HG03439 (cell line): ENCODE data around the gene NCBP3.
A peak's percentile ranks its signal among the peaks of the same experiment; 100 is the strongest.
"Not testable (repeated sequence)": the region's sequence is repeated elsewhere in the genome, so short reads cannot be mapped to it uniquely, and the experiment has no call there.

ENCODE experiments used
- ATAC-seq: cut with Tn5 transposase; IDR thresholded peaks from one replicate; pipeline ENCODE4 v1.9.1; 2021; ENCODE audit warnings: mild to moderate bottlenecking, moderate library complexity; ENCODE audit not compliant: unreplicated experiment

Gene NCBP3

DNA sequence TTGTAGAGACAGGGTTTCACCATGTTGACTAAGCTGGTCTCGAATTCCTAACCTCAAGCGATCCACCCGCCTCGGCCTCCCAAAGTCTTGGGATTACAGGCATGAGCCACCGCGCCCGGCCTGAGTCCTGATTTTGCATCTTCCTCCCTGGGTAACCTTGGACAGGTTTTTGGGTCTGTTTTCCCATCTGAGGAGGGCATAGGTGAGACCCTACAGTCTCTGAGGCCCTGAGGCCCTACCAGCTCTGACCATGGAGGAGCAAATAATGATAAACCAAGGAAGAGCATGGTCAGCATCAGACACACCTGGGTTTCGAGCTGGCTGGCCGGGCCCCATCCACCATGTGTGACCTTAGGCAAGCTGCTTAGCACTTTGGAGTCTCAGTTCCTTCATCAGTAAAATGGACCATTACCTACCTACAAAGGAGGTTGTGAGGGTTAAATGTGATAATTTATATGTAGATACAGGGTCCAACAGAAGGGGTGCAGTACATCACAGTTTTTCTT, 1.2 kb upstream of the NCBP3 start:
- no peak for ATAC-seq

GRCh38 chr17:3846437-3847164, 555 bp upstream of the NCBP3 start:
- ATAC-seq, result no peak

DNA sequence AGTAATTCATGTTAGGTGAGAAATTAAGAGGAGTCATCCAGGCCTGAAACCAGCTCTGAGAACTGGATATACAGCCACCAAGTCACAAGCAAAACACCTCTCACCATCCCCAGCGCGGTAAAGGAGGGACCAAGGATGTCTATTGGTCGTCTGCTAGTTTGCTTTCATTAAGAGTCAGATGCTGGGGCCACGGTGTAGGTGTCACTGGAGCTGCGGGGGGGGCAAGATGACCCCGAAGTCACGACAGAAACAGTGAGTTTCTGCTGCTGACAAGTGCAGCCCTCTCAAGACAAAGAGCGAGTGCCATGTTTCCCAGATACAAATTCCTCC, 790 bp downstream of the NCBP3 start:
- ATAC-seq, result peak; percentile 27

- ATAC-seq, result not testable (repeated sequence)
Observed at GRCh38 chr17:3844556-3844955, 1.5 kb downstream of the NCBP3 start.

DNA sequence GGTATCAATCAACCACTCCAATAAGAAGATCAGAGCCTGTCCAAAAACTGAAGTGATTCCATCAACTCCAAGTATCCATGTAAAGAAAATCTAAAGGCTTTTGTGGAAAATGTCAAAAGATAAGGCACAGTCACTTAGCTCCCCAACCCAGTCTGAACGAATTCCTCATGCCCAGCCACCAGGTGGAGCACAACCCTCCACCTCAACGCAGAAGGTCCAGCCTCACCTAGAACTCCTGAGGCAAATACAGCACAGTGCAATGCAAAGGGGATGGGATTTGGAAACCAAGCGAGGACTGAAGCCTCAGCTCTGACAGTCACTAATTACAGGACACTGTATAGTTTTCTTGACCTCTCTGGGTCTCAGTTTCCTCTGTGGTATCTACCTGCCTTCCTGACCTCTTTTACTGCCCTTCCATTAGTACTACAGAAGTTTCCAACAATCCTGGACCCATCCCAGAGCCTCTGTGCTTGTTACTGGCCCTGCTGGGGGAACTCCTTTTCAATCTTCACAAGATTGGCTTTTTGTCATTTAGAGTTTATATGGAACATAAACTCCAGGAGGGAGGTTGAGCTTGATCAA, 2.0 kb downstream of the NCBP3 start:
- no peak for ATAC-seq

GRCh38 chr17:3838206-3838605, 7.8 kb downstream of the NCBP3 start:
- no peak for ATAC-seq

DNA sequence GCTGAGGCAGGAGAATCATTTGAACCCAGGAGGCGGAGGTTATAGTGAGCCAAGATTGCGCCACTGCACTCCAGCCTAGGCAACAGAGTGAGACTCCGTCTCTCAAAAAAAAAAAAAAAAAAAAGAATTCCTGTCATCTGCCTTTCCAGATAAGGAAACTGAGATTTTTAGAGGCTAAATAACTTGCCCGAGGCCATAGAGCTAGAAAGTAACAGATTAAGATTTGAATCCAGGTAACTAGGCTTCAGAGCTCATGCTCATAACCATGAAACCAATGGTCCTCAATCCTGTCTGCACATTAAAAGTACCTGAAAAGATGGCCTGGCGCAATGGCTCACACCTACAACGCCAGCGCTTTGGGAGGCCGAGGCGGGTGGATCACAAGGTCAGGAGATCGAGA, 9.5 kb downstream of the NCBP3 start:
- ATAC-seq, result no peak

DNA sequence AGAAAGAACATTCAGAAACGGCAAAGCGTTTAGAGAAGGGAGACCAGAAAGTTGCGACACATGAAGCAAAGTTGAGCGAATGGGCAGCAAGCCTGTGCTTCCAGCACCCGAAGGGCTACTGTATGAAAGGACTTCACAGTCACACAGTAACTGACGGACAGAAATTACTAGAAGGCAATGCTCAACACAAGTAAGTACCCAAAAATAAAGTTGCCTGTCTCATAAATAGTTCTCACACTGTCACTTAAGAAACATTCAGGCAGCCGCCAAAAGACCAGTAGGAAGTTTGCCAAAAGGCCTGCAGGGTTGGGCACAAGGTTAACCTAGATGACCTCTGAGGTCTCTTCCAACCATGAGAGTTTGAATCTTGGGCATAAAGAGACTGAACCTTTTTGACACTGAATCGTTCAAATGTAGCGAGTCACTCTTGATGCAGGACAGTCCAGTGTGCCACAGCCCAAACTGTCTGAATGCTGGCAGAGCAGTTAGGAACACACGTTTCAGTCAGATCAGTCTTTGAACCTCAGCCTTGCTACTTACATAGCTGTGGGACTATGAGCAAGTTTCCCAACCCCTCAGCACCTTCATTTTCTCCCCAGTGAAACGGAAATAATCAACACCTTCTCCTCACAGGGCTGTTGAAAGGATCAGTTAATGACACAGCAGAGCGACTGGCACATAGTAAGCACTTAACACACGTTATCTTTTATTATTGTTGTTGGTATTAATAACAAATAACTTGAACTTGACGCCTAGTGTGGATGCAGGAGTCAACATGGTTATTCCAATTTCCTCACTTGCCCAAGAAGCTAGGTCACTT, 10.4 kb downstream of the NCBP3 start:
- ATAC-seq, result no peak

GRCh38 chr17:3834811-3835210, 11.2 kb downstream of the NCBP3 start:
- ATAC-seq, result no peak

GRCh38 chr17:3828852-3829232, 17.2 kb downstream of the NCBP3 start:
- ATAC-seq, result no peak

- no peak for ATAC-seq
Observed at GRCh38 chr17:3828151-3828851, 17.7 kb downstream of the NCBP3 start.

- no peak for ATAC-seq
Observed at GRCh38 chr17:3827124-3827773, 18.8 kb downstream of the NCBP3 start.

DNA sequence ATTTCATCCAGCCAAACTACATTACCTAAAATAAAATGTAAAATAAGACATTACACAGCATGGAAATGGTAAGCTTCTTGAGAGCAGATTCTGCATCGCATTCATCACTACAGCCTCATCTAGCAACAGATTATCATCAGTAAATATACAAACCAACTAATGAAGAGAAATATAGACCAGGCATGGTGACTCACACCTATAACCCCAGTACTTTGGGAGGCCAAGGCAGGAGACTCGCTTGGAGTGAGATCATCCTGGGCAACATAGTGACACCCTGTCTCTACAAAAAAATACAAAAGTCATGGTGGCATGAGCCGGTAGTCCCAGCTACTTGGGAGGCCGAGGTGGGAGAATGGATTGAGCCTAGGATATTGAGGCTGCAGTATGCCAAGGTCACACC, 19.9 kb downstream of the NCBP3 start:
- no peak for ATAC-seq

DNA sequence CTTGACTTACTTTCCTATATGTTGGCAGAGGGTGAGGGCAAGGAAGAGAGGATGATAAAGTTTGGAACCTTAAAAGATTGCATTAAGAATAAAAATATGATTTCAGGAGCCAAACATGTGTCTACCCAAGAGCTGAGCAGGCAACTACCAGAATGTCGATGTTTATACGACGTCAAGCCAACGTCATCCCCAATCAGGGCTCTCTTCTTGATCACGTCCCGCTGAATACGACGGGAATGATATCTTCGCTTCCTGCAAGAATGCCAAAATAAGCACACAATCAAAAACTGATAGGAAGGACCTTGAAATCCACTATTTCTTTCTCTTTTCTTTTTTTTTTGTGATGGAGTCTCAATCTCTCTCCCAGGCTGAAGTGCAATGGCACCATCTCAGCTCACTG, 24.9 kb downstream of the NCBP3 start:
- ATAC-seq, result no peak

DNA sequence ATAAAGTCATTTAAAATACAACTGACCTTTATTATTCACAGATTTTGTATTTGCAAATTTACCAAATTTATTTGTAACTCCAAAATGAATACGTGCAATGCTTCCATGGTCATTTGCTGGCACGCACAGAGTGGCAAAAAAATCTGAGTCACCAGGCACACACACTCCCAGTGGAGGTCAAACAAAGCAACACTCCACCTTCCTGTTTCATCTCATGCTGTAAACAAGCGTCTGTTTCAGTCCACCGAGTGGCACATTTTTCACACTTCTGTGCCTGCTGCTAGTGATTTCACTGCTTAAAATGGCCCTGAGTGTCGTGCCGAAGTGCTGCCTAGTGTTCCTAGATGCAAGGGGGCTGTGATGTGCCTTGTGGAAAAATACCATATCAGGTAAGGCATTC, 27.3 kb downstream of the NCBP3 start:
- ATAC-seq, result no peak

- ATAC-seq, result no peak
Observed at GRCh38 chr17:3817851-3818605, 28.0 kb downstream of the NCBP3 start.

DNA sequence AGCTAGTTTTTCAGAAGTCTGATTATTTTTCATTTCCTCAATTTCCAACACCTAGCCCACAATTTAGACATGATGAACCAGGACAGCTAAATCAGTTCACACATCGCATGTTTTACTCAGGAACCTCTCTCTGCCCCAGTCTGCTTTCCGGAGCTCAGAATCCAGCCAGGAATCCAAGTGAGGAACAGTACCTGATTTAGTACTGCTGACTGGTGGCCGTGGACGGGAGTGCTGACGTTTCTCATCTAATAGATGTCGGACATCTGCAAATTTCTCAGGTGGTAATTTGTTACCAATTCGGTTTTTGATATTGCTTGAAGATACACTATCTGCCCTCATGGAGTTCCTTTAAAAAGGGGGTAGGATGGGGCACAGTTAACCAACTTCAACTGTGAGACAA, 30.1 kb downstream of the NCBP3 start:
- ATAC-seq, result no peak

- ATAC-seq, result no peak
Observed at GRCh38 chr17:3815122-3815521, 30.9 kb downstream of the NCBP3 start.

GRCh38 chr17:3814361-3814760, 31.7 kb downstream of the NCBP3 start:
- no peak for ATAC-seq

DNA sequence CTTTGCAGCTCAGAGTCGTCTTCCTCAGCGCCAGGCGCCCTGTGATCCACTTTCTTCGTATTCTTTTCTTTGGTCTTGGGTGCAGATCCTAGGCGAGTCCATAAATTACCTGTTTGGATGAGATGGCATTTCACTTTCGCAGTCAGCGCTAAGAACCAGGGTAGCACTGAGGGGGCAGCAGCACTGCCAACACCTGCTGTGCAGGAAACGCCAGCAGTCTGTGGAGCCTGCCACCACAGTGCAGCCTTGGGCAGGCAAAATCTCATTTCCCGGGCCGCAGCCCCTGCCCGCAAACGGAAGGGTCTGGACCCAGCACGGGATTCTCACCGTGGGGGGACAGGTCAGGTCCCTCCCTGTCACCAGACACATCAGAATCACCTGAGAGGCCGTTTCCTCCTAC, 32.9 kb downstream of the NCBP3 start:
- no peak for ATAC-seq
